CD4-positive, alpha-beta T cell (primary cell): ENCODE measurements around the gene SMARCD1. TPM values are rescaled to one million over a fixed set of nuclear protein-coding genes. Genes with fewer than 3 reads are reported as not detected.

Experiments used
- ATAC-seq: fragments of 200-7000 bp; cut with Tn5 transposase; one replicate; pipeline ENCODE4 v1.10.0; 2022; ENCODE audit warnings: mild to moderate bottlenecking; ENCODE audit not compliant: poor library complexity
- CTCF ChIA-PET: fragments of 350-600 bp; sonication (Branson Sonifier 250); formaldehyde crosslinking; loops from one replicate; lab custom pipeline; 2021; ENCODE audit warnings: antibody characterized with exemption, inconsistent platforms; lab: Charles Lee
- POLR2A ChIA-PET: fragments of 350-600 bp; sonication (Branson Sonifier 250); formaldehyde crosslinking; loops from one replicate; lab custom pipeline; 2021; ENCODE audit warnings: antibody characterized with exemption, inconsistent platforms; lab: Charles Lee
- DNase-seq, 14 experiments: peaks; one replicate each; pipeline ENCODE4 v3.0.0-alpha.2; 2013 to 2020; ENCODE audit warnings: mixed read lengths in 2 of 14
- H3K27ac ChIP-seq, 2 donors: one replicate each; pipeline versions ENCODE4 v1.5.1 to v1.7.0; 2013; ENCODE audit warnings: low read length in 2 of 2, low read depth in 1 of 2, mild to moderate bottlenecking in 1 of 2
- H3K27me3 ChIP-seq, 2 experiments: 1 replicate in 1 of 2; 2 replicates in 1 of 2; pipeline versions ENCODE4 v1.6.1 to v1.7.0; 2013; ENCODE audit warnings: low read length in 2 of 2, control low read depth in 1 of 2, mild to moderate bottlenecking in 1 of 2, moderate library complexity in 1 of 2; ENCODE audit not compliant: insufficient read depth in 2 of 2, control insufficient read depth in 1 of 2
- H3K36me3 ChIP-seq: one replicate; pipeline ENCODE4 v1.6.1; 2013; ENCODE audit warnings: low read length, control low read depth; ENCODE audit not compliant: insufficient read depth
- H3K4me1 ChIP-seq: one replicate; pipeline ENCODE4 v1.6.1; 2013; ENCODE audit warnings: low read length, control low read depth; ENCODE audit not compliant: insufficient read depth
- H3K4me3 ChIP-seq: one replicate; pipeline ENCODE4 v1.5.1; 2013; ENCODE audit warnings: mild to moderate bottlenecking, low read length, moderate library complexity
- H3K9me3 ChIP-seq, 2 experiments: 1 replicate in 1 of 2; 2 replicates in 1 of 2; pipeline versions ENCODE4 v1.6.1 to v1.7.0; 2013; ENCODE audit warnings: low read length in 2 of 2, mild to moderate bottlenecking in 2 of 2, control low read depth in 1 of 2, moderate library complexity in 1 of 2; ENCODE audit not compliant: control insufficient read depth in 1 of 2, insufficient read depth in 1 of 2
- H3K27ac Mint-ChIP-seq: one replicate; pipeline ENCODE4 v1.8.0; 2020; ENCODE audit warnings: mixed read lengths
- H3K27me3 Mint-ChIP-seq: one replicate; pipeline ENCODE4 v1.8.0; 2021; ENCODE audit warnings: mixed read lengths
- H3K36me3 Mint-ChIP-seq: one replicate; pipeline ENCODE4 v1.8.0; 2021; ENCODE audit warnings: low read depth, mixed read lengths
- H3K4me1 Mint-ChIP-seq: one replicate; pipeline ENCODE4 v1.8.0; 2021; ENCODE audit warnings: low read depth, mixed read lengths
- H3K4me3 Mint-ChIP-seq: one replicate; pipeline ENCODE4 v1.8.0; 2020; ENCODE audit warnings: mild to moderate bottlenecking, mixed read lengths
- H3K9me3 Mint-ChIP-seq: one replicate; pipeline ENCODE4 v1.8.0; 2020; ENCODE audit warnings: mixed read lengths
- CTCF ChIP-seq: fragments of 200-600 bp; IDR thresholded peaks from one replicate; pipeline ENCODE4 v1.8.0; 2022; ENCODE audit warnings: antibody characterized with exemption, mild to moderate bottlenecking
- intact Hi-C, 2 experiments: fragments of 100-400 bp; cut with DNase I in 1 of 2; cut with micrococcal nuclease in 1 of 2; formaldehyde crosslinking; loops; one replicate each; pipeline versions ENCODE4 v1.15.1 to v1.9.0; 2023 to 2025; cut with DNase I, micrococcal nuclease
- total RNA-seq, 174 experiments: library from RNA in 2 of 174; stranded (reverse) in 2 of 174; gene quantifications; one replicate each; pipeline ENCODE4 v1.2.3 and lab custom pipeline; 2021 to 2026

The SMARCD1 gene
- total RNA-seq, 2 experiments from 2014 or later = 78.9 to 80.0 TPM

GRCh38 chr12:50097952-50098351 lies 12.8 kb downstream of the SMARCD1 start:
- intact Hi-C loops = no loop called here
- Mint-ChIP-seq H3K4me3 (no peak overlapping the region), H3K4me1 (no peaks in the 10 kb centered on the region), H3K27ac (no peak overlapping the region), H3K9me3 (no peaks in the 10 kb centered on the region), H3K27me3 (no peaks in the 10 kb centered on the region), H3K36me3 (peaks cover 93% of the 10 kb centered on the region)
- H3K9me3 ChIP-seq = no peaks in the 10 kb centered on the region
- DNase-seq (no peak), ATAC-seq (no peak)
- no peak for TF ChIP-seq CTCF
- peaks cover 67% of the 10 kb centered on the region for H3K36me3 ChIP-seq
- ChIA-PET POLR2A (no interaction called here), CTCF (no interaction called here)
- H3K27me3 ChIP-seq = no peaks in the 10 kb centered on the region
- no peak overlapping the region for H3K4me3 ChIP-seq
- H3K27ac ChIP-seq = no peak overlapping the region
- H3K4me1 ChIP-seq = no peaks in the 10 kb centered on the region

GRCh38 chr12:50099302-50100008 lies 14.3 kb downstream of the SMARCD1 start:
- TF ChIP-seq CTCF = no peak
- ChIA-PET POLR2A (interaction anchor here (1.2 kb wide), 1 partner anchor 13 kb away, joined by 4 read pairs; the partner anchor contains the start of gene COX14), CTCF (no interaction called here)
- Mint-ChIP-seq H3K4me1 (no peaks in the 10 kb centered on the region), H3K27me3 (no peaks in the 10 kb centered on the region), H3K9me3 (no peaks in the 10 kb centered on the region), H3K27ac (no peak overlapping the region), H3K36me3 (peaks cover 80% of the 10 kb centered on the region), H3K4me3 (no peak overlapping the region)
- intact Hi-C loops = no loop called here
- ATAC-seq (no peak), DNase-seq (no peak)
- peaks cover 53% of the 10 kb centered on the region for H3K36me3 ChIP-seq
- no peaks in the 10 kb centered on the region for H3K4me1 ChIP-seq
- no peaks in the 10 kb centered on the region for H3K27me3 ChIP-seq
- H3K4me3 ChIP-seq = no peak overlapping the region
- H3K27ac ChIP-seq = no peak overlapping the region
- no peaks in the 10 kb centered on the region for H3K9me3 ChIP-seq

- intact Hi-C loops = no loop called here
- no peak overlapping the region for H3K27ac Mint-ChIP-seq
- ATAC-seq = no peak
Measured at GRCh38 chr12:50100561-50100960, 15.4 kb downstream of the SMARCD1 start.

More at GRCh38 chr12:50100561-50100960, 15.4 kb downstream of the SMARCD1 start:
- POLR2A ChIA-PET = no interaction called here
- no peak for DNase-seq
- H3K36me3 Mint-ChIP-seq = peaks cover 69% of the 10 kb centered on the region
- H3K4me3 ChIP-seq = no peak overlapping the region
- H3K9me3 Mint-ChIP-seq = no peaks in the 10 kb centered on the region
- H3K36me3 ChIP-seq = peaks cover 42% of the 10 kb centered on the region
- H3K9me3 ChIP-seq = no peaks in the 10 kb centered on the region
- H3K27me3 ChIP-seq = no peaks in the 10 kb centered on the region
- CTCF ChIA-PET = no interaction called here
- no peaks in the 10 kb centered on the region for H3K4me1 ChIP-seq
- no peaks in the 10 kb centered on the region for H3K4me1 Mint-ChIP-seq
- no peak overlapping the region for H3K4me3 Mint-ChIP-seq
- H3K27me3 Mint-ChIP-seq = no peaks in the 10 kb centered on the region
- no peak overlapping the region for H3K27ac ChIP-seq
- TF ChIP-seq CTCF = no peak
